HEK293T (cell line): ENCODE results near the gene TMEM131L.

Experiments used
- BHLHE40 ChIP-seq: fragments of 450-650 bp; IDR thresholded peaks from 2 replicates; pipeline ENCODE4 v1.6.1; 2016; ENCODE audit warnings: mild to moderate bottlenecking, moderate library complexity, borderline replicate concordance
- HDGF ChIP-seq: fragments of 450-650 bp; IDR thresholded peaks from 2 replicates; pipeline ENCODE4 v1.6.1; 2017; ENCODE audit warnings: antibody characterized with exemption, borderline replicate concordance
- SP1 ChIP-seq: fragments of 450-650 bp; IDR thresholded peaks from 2 replicates; pipeline ENCODE4 v1.6.1; 2017
- ZNF384 ChIP-seq: fragments of 450-650 bp; IDR thresholded peaks from 2 replicates; pipeline ENCODE4 v1.6.1; 2016

- TF ChIP-seq ZNF384 (no peak), SP1 (no peak), HDGF (no peak), BHLHE40 (no peak)
Measured at GRCh38 chr4:153655928-153656327, 189.8 kb downstream of the TMEM131L start.
